ENCODE data around the gene AKAP1.

GRCh38 chr17:57105591-57105990, 20.5 kb downstream of the AKAP1 start:
- no peak for TF ChIP-seq POLR2A (IDR thresholded peaks at IDR 0.05; ENCODE audit: low read length)
- no peak for TF ChIP-seq POLR2AphosphoS2 (conservative IDR thresholded peaks at IDR 0.05; ENCODE audit: low read length)
- TF ChIP-seq, protein P1, sequence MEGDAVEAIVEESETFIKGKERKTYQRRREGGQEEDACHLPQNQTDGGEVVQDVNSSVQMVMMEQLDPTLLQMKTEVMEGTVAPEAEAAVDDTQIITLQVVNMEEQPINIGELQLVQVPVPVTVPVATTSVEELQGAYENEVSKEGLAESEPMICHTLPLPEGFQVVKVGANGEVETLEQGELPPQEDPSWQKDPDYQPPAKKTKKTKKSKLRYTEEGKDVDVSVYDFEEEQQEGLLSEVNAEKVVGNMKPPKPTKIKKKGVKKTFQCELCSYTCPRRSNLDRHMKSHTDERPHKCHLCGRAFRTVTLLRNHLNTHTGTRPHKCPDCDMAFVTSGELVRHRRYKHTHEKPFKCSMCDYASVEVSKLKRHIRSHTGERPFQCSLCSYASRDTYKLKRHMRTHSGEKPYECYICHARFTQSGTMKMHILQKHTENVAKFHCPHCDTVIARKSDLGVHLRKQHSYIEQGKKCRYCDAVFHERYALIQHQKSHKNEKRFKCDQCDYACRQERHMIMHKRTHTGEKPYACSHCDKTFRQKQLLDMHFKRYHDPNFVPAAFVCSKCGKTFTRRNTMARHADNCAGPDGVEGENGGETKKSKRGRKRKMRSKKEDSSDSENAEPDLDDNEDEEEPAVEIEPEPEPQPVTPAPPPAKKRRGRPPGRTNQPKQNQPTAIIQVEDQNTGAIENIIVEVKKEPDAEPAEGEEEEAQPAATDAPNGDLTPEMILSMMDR (IDR thresholded peaks at IDR 0.05): no peak
- TF ChIP-seq BCL3 (IDR thresholded peaks at IDR 0.05): no peak
- no peak for TF ChIP-seq RAD21 (conservative IDR thresholded peaks at IDR 0.05 in 1 of 2, IDR thresholded peaks at IDR 0.05 in 1 of 2)
- no peak for TF ChIP-seq ESRRA (IDR thresholded peaks at IDR 0.05; ENCODE audit: borderline replicate concordance, low read length)
- no peak for TF ChIP-seq CEBPB (IDR thresholded peaks at IDR 0.05)
- no peak for TF ChIP-seq MAFK (IDR thresholded peaks at IDR 0.05; ENCODE audit: partially characterized antibody)
- no peak for TF ChIP-seq RNF2 (IDR thresholded peaks at IDR 0.05; ENCODE audit: borderline replicate concordance, low read depth)
- TF ChIP-seq MYC (IDR thresholded peaks at IDR 0.05; ENCODE audit: borderline replicate concordance, low read length): no peak
- no peak for TF ChIP-seq HDAC2 (IDR thresholded peaks at IDR 0.05)
